Osteocyte (in vitro differentiated cells): ENCODE results near the gene DVL3. TPM values are rescaled to one million over a fixed set of nuclear protein-coding genes. Genes with fewer than 3 reads are reported as not detected.

Source experiments
- DNase-seq: peaks from one replicate; pipeline ENCODE4 v3.0.0; 2021; ENCODE audit warnings: mixed read lengths; ENCODE audit not compliant: unreplicated experiment; ENCODE audit errors: extremely low spot score
- H3K27ac Mint-ChIP-seq: one replicate; pipeline ENCODE4 v1.8.0; 2021; ENCODE audit warnings: mild to moderate bottlenecking, mixed read lengths; ENCODE audit not compliant: unreplicated experiment
- H3K27me3 Mint-ChIP-seq: one replicate; pipeline ENCODE4 v1.8.0; 2021; ENCODE audit warnings: mixed read lengths; ENCODE audit not compliant: unreplicated experiment
- H3K36me3 Mint-ChIP-seq: one replicate; pipeline ENCODE4 v1.8.0; 2021; ENCODE audit warnings: mixed read lengths; ENCODE audit not compliant: unreplicated experiment
- H3K4me1 Mint-ChIP-seq: one replicate; pipeline ENCODE4 v1.8.0; 2021; ENCODE audit warnings: mixed read lengths; ENCODE audit not compliant: unreplicated experiment
- H3K4me3 Mint-ChIP-seq: one replicate; pipeline ENCODE4 v1.8.0; 2021; ENCODE audit warnings: mild to moderate bottlenecking, moderate library complexity, mixed read lengths; ENCODE audit not compliant: unreplicated experiment
- H3K9me3 Mint-ChIP-seq: one replicate; pipeline ENCODE4 v1.8.0; 2021; ENCODE audit warnings: mixed read lengths; ENCODE audit not compliant: unreplicated experiment
- total RNA-seq: library from RNA; stranded (reverse); gene quantifications from 2 replicates; pipeline ENCODE4 v1.2.1, GENCODE V29; 2021
- TF ChIP-seq, protein P1 (sequence below): fragments of 200-600 bp; sonication (generic); IDR thresholded peaks from 2 replicates; pipeline ENCODE4 v1.5.0; 2021; ENCODE audit warnings: antibody characterized with exemption, mild to moderate bottlenecking, moderate library complexity

The DVL3 gene
- total RNA-seq, 1 donor from 2014 or later = 121 TPM

DNA sequence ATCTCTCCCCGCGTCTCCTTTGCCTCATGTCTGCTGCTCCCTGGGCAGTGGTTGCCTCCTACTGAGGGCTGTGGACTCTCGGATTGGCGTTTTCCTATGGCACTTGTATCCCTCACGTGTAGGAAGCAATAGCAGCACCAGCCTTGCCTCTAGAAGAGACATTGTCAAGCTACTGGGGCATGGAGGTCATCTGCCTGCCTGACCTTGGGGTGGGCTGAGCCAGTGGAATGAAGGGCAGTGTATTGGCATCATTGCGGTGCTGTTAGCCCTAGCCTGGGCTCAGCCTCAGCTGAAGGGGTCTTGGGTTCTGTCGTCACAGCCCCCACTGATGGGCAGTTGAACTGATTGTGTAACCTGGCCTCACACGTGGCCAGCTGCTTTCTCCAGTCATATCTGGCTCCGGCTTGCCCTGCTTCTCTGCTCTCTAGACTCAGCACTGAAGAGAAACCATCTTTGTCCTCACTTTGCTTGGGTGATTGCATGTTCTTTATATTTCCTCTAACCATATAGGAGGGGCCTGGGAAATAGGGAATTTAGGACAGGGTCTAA lies 38.9 kb downstream of the DVL3 start:
- Mint-ChIP-seq H3K27me3 (no peaks in the 10 kb centered on the region), H3K9me3 (no peaks in the 10 kb centered on the region), H3K27ac (no peak overlapping the region), H3K4me1 (no peaks in the 10 kb centered on the region), H3K4me3 (no peak overlapping the region), H3K36me3 (peaks cover 47% of the 10 kb centered on the region)
- DNase-seq = no peak
- TF ChIP-seq, protein P1, sequence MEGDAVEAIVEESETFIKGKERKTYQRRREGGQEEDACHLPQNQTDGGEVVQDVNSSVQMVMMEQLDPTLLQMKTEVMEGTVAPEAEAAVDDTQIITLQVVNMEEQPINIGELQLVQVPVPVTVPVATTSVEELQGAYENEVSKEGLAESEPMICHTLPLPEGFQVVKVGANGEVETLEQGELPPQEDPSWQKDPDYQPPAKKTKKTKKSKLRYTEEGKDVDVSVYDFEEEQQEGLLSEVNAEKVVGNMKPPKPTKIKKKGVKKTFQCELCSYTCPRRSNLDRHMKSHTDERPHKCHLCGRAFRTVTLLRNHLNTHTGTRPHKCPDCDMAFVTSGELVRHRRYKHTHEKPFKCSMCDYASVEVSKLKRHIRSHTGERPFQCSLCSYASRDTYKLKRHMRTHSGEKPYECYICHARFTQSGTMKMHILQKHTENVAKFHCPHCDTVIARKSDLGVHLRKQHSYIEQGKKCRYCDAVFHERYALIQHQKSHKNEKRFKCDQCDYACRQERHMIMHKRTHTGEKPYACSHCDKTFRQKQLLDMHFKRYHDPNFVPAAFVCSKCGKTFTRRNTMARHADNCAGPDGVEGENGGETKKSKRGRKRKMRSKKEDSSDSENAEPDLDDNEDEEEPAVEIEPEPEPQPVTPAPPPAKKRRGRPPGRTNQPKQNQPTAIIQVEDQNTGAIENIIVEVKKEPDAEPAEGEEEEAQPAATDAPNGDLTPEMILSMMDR = no peak

DNA sequence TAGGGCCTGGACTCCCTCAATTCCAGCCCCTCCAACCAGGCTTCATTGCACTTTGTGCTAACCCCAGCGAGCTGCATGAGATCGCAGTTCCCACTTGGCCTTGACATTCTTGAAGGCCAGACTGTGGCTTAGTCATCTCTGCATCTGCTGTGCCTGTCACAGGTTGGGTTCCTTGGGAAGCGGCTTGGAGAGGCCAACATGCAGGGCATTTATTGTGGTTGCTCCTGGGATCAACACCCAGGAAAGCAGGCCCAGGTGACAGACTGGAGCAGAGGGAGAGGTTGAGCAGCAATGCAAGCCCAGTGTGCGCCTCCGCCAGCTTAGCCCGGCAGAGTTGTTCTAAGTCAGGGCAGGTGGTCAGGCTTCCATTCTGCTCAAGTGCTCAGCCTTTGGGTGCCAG lies 41.4 kb downstream of the DVL3 start:
- Mint-ChIP-seq H3K9me3 (no peaks in the 10 kb centered on the region), H3K4me3 (no peak overlapping the region), H3K27me3 (no peaks in the 10 kb centered on the region), H3K36me3 (peaks cover 34% of the 10 kb centered on the region), H3K27ac (no peak overlapping the region), H3K4me1 (no peaks in the 10 kb centered on the region)
- TF ChIP-seq, protein P1 = no peak
- no peak for DNase-seq

DNA sequence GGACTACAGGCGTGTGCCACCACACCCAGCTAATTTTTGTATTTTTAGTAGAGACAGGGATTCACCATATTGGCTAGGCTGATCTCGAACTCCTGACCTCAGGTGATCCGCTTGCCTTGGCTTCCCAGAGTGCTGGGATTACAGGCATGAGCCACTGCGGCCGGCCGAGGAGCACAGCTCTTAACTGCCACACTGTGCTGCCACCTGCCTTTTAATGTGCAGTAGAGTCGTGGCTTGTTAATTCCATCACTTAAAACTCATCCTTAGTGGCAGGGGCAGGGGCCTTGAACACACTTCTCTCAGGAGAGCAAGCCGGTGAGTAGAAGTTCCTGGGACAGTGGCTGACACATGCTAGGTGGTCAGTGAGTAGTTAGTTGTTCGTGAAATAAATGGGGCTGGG lies 43.3 kb downstream of the DVL3 start:
- H3K36me3 Mint-ChIP-seq = peaks cover 19% of the 10 kb centered on the region
- H3K27me3 Mint-ChIP-seq = peaks cover 3% of the 10 kb centered on the region
- TF ChIP-seq, protein P1 = no peak
- no peak for DNase-seq
- no peaks in the 10 kb centered on the region for H3K9me3 Mint-ChIP-seq
- no peaks in the 10 kb centered on the region for H3K4me1 Mint-ChIP-seq
- H3K4me3 Mint-ChIP-seq = no peak overlapping the region
- no peak overlapping the region for H3K27ac Mint-ChIP-seq

GRCh38 chr3:184200825-184201224 lies 45.6 kb downstream of the DVL3 start:
- H3K9me3 Mint-ChIP-seq = no peaks in the 10 kb centered on the region
- no peak overlapping the region for H3K4me3 Mint-ChIP-seq
- H3K4me1 Mint-ChIP-seq = no peaks in the 10 kb centered on the region
- no peak overlapping the region for H3K27ac Mint-ChIP-seq
- TF ChIP-seq, protein P1 = no peak
- peaks cover 6% of the 10 kb centered on the region for H3K27me3 Mint-ChIP-seq
- H3K36me3 Mint-ChIP-seq = peaks cover 2% of the 10 kb centered on the region
- DNase-seq = no peak

DNA sequence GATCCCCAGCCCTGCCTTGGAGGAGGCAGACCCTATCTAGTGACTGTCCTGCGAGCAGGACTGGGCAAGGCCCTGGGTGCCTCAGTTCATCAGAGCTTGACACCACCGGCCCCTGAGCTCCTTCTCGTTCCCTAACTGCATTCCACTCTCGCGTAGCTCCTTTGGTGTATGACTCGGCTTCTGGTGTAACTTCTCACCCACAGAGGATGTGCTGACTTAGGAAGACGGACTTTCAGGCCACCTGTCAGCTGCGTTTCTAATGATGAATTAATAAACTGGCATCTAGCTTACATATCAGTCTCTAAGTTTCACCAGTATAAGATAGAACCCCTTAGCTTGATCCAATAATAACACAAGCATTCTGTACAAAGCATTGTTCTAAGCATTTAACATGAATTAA lies 48.3 kb downstream of the DVL3 start:
- peaks cover 22% of the 10 kb centered on the region for H3K27me3 Mint-ChIP-seq
- no peaks in the 10 kb centered on the region for H3K4me1 Mint-ChIP-seq
- no peaks in the 10 kb centered on the region for H3K36me3 Mint-ChIP-seq
- TF ChIP-seq, protein P1 = no peak
- no peaks in the 10 kb centered on the region for H3K9me3 Mint-ChIP-seq
- H3K4me3 Mint-ChIP-seq = no peak overlapping the region
- no peak overlapping the region for H3K27ac Mint-ChIP-seq
- DNase-seq = no peak
